Testis (tissue), 3 donors: Measurements from ENCODE around the gene RTL10. TPM values are rescaled to one million over a fixed set of nuclear protein-coding genes. Genes with fewer than 3 reads are reported as not detected.

Experiments
- DNase-seq: peaks from one replicate; pipeline ENCODE4 v3.0.0-alpha.2; 2019
- H3K27ac ChIP-seq, 2 donors: fragments of 200-600 bp; sonication (generic); one replicate each; pipeline ENCODE4 v1.5.1; 2019
- H3K27me3 ChIP-seq: fragments of 200-600 bp; sonication (generic); one replicate; pipeline ENCODE4 v1.5.1; 2019
- H3K36me3 ChIP-seq: fragments of 200-600 bp; sonication (generic); one replicate; pipeline ENCODE4 v1.5.1; 2017; ENCODE audit warnings: low read depth; ENCODE audit errors: missing control alignments
- H3K4me1 ChIP-seq: fragments of 200-600 bp; sonication (generic); one replicate; pipeline ENCODE4 v1.5.1; 2019
- H3K4me3 ChIP-seq, 2 donors: fragments of 200-600 bp; sonication (generic); one replicate each; pipeline ENCODE4 v1.5.1; 2017 to 2019
- H3K9me3 ChIP-seq: fragments of 200-600 bp; sonication (generic); one replicate; pipeline ENCODE4 v1.5.1; 2017
- POLR2A ChIP-seq: fragments of 450-650 bp; IDR thresholded peaks from one replicate; pipeline ENCODE4 v1.6.1; 2017; ENCODE audit warnings: antibody characterized with exemption, mild to moderate bottlenecking, moderate library complexity
- WGBS, 2 donors: methylation state at CpG; one replicate each; pipeline ENCODE4 v1.1.5; 2018; 5-methylcytosine and 5-hydroxymethylcytosine counted together
- intact Hi-C: fragments of 100-400 bp; cut with DNase I; formaldehyde crosslinking; loops from one replicate; pipeline ENCODE4 v1.15.1; 2023; ENCODE audit warnings: low total_unique reads
- polyA plus RNA-seq: library from polyadenylated mRNA; stranded (reverse); fragments of 350-450 nt; fragmentation: Illumina TruSeq; extraction: RNeasy Lipid Tissue Mini Kit (QIAGEN cat#74804); gene quantifications from one replicate; pipeline ENCODE4 v1.2.3, GENCODE V29; 2014; ENCODE audit warnings: low read depth, low replicate concordance; ENCODE audit not compliant: insufficient read depth
- total RNA-seq, 2 donors: library from RNA; depleted of rRNA; stranded (reverse); fragments of >200 nt; gene quantifications; one replicate each; pipeline ENCODE4 v1.2.3, GENCODE V29; 2016
- TF ChIP-seq, protein P1 (sequence below), 3 experiments: fragments of 450-650 bp in 2 of 3; fragments of 200-600 bp in 1 of 3; sonication (generic) in 1 of 3; IDR thresholded peaks; one replicate each; pipeline ENCODE4 v1.5.1; 2016 to 2019; ENCODE audit warnings: antibody characterized with exemption in 3 of 3, mild to moderate bottlenecking in 2 of 3, moderate library complexity in 1 of 3

Gene RTL10
- total and polyA plus RNA-seq, 3 donors from 2014 or later: 10.9 to 14.7 (median 11.0) TPM

DNA sequence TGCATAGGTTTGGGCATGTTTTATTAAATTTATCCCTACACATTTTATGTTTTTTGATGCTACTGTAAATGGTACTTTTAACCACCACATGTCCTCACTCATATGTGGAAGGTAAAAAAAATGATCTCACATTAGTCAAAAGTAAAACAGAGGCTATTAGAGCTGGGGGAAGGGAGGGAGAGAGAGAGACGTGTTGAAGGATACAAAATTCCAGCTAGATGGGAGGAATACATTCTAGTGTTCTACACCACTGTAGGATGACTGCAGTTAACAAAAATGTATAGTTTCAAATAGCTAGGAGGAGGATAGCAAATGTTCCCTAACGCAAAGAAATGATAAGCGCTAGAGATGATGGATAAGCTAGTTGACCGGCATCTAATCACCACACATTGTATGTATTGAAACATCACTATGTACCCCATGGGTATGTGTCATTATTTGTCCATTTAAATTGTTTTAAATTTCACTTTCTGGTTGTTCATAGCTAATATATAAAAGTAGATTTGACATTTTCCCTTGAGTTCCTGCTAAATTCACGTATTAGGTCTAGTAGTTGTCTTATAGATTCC, 9.9 kb upstream of the RTL10 start:
- peaks cover 12% of the 10 kb centered on the region for H3K4me1 ChIP-seq
- TF ChIP-seq, protein P1, sequence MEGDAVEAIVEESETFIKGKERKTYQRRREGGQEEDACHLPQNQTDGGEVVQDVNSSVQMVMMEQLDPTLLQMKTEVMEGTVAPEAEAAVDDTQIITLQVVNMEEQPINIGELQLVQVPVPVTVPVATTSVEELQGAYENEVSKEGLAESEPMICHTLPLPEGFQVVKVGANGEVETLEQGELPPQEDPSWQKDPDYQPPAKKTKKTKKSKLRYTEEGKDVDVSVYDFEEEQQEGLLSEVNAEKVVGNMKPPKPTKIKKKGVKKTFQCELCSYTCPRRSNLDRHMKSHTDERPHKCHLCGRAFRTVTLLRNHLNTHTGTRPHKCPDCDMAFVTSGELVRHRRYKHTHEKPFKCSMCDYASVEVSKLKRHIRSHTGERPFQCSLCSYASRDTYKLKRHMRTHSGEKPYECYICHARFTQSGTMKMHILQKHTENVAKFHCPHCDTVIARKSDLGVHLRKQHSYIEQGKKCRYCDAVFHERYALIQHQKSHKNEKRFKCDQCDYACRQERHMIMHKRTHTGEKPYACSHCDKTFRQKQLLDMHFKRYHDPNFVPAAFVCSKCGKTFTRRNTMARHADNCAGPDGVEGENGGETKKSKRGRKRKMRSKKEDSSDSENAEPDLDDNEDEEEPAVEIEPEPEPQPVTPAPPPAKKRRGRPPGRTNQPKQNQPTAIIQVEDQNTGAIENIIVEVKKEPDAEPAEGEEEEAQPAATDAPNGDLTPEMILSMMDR (IDR thresholded peaks at IDR 0.05): no peak
- no peak for TF ChIP-seq POLR2A
- no peak for DNase-seq
- no peaks in the 10 kb centered on the region for H3K36me3 ChIP-seq
- intact Hi-C loops: no loop called here
- H3K27ac ChIP-seq: no peak overlapping the region
- H3K27me3 ChIP-seq: no peaks in the 10 kb centered on the region
- no peaks in the 10 kb centered on the region for H3K9me3 ChIP-seq
- H3K4me3 ChIP-seq: no peak overlapping the region
- WGBS, 2 donors: 88 to 93% methylated on average over 5 of the region's 5 CpGs

DNA sequence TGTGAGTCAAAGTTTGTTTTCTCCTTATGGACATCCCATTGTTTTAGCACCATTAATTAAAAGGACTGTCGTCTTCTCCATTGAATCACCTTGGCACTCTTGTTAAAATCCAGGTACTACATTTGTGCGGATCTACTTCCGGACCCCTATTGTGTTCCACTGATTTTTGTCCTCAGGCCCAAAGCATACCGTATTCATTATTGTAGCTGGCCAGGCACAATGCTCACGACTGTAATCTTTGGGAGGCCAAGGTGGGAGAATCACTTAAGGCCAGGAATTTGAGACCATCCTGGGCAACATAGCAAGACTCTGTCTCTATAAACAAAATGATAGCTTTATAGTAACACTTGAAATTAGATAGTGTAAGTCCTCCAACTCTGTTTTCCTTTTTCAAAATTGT, 8.9 kb upstream of the RTL10 start:
- WGBS, 2 donors: 81 to 94% methylated on average over 5 of the region's 5 CpGs
- no peaks in the 10 kb centered on the region for H3K36me3 ChIP-seq
- no peak for TF ChIP-seq POLR2A
- TF ChIP-seq, protein P1 (IDR thresholded peaks at IDR 0.05): no peak
- DNase-seq: no peak
- intact Hi-C loops: no loop called here
- H3K4me3 ChIP-seq: no peak overlapping the region
- no peaks in the 10 kb centered on the region for H3K27me3 ChIP-seq
- H3K4me1 ChIP-seq: peaks cover 2% of the 10 kb centered on the region
- H3K27ac ChIP-seq: no peak overlapping the region
- no peaks in the 10 kb centered on the region for H3K9me3 ChIP-seq

DNA sequence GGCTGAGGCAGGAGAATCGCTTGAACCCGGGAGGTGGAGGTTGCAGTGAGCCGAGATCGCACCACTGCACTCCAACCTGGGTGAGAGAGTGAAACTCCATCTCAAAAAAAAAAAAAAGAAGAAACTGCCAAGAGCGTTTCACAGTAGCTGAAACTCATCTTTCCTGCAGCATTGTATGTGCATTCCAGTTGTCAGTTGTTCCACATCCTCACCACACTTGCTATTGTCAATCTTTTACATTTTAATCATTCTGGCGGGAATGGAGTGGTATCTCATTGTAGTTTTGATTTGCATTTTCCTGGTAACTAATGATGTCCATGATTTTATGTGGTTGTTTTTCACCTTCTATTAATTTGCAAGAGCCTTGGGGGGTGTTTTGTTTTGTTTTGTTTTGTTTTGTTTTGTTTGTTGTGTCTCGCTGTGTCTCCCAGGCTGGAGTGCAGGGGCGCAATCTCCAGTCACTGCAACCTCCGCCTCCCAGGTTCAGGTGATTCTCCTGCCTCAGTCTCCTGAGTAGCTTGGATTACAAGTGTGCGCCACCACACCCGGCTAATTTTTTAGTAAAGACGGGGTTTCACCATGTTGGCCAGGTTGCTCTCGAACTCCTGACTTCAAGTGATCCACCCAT, 8.1 kb upstream of the RTL10 start:
- DNase-seq: no peak
- Histone ChIP-seq H3K27me3 (no peaks in the 10 kb centered on the region), H3K4me3 (no peak overlapping the region), H3K36me3 (no peaks in the 10 kb centered on the region), H3K27ac (no peak overlapping the region), H3K9me3 (no peaks in the 10 kb centered on the region), H3K4me1 (no peaks in the 10 kb centered on the region)
- intact Hi-C loops: no loop called here
- TF ChIP-seq, protein P1 (IDR thresholded peaks at IDR 0.05): no peak
- TF ChIP-seq POLR2A: no peak
- WGBS, 2 donors: 85 to 94% methylated on average over 13 of the region's 13 CpGs

DNA sequence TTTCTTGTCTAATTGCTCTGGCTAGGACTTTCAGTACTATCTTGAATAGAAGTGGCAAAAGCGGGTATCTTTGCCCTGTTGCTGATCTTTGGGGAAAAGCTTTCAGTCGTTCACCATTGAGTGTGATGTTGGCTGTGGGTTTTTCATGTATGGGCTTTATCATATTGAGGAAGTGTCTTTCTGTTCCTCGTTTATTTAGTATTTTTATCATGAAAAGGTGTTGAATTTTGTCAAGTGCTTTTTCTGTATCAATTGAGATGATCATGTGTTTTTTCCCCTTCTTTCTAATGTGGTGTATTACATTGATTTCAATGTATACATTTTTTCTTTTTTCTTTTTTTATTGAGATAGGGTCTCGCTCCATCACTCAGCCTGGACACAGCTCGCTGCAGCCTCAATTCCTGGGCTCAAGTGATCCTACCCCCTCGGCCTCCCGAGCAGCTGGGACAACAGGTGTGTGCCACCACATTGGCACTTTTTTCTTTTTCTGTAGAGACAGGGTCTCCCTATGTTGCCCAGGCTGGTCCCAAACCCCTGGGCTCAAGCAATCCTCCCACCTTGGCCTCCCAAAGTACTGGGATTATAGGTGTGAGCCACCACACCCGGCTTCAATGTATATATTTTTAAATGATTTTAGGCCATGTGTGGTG, 5.3 kb upstream of the RTL10 start:
- DNase-seq: no peak
- Histone ChIP-seq H3K27me3 (no peaks in the 10 kb centered on the region), H3K4me1 (peaks cover 8% of the 10 kb centered on the region), H3K4me3 (no peak overlapping the region), H3K9me3 (no peaks in the 10 kb centered on the region), H3K27ac (no peak overlapping the region), H3K36me3 (no peaks in the 10 kb centered on the region)
- 94 to 96% methylated on average over 8 of the region's 8 CpGs for WGBS, 2 donors
- TF ChIP-seq, protein P1 (IDR thresholded peaks at IDR 0.05): no peak
- TF ChIP-seq POLR2A: no peak
- intact Hi-C loops: no loop called here
